Smooth muscle cell (in vitro differentiated cells): ENCODE results near the gene FGF11. TPM values are rescaled to one million over a fixed set of nuclear protein-coding genes. Genes with fewer than 3 reads are reported as not detected.
A peak's percentile ranks its signal among the peaks of the same experiment; 100 is the strongest.

Experiments used
- DNase-seq: peaks from one replicate; lab custom pipeline; 2025; ENCODE audit not compliant: unreplicated experiment; lab: John Stamatoyannopoulos, UW
- H2AFZ ChIP-seq: fragments of 200-600 bp; sonication (generic); 2 replicates; pipeline ENCODE4 v1.6.0; 2016; ENCODE audit warnings: antibody characterized with exemption, low read depth, mild to moderate bottlenecking
- H3F3A ChIP-seq: fragments of 200-600 bp; sonication (generic); 2 replicates; pipeline ENCODE4 v1.6.0; 2017; ENCODE audit warnings: antibody characterized with exemption, low read depth
- H3K27ac ChIP-seq: fragments of 200-600 bp; sonication (generic); 2 replicates; pipeline ENCODE4 v1.5.1; 2016; ENCODE audit warnings: low read depth, mild to moderate bottlenecking
- H3K27me3 ChIP-seq: fragments of 200-600 bp; sonication (generic); 2 replicates; pipeline ENCODE4 v1.6.1; 2016; ENCODE audit warnings: low read depth, mild to moderate bottlenecking
- H3K36me3 ChIP-seq: fragments of 200-600 bp; sonication (generic); 2 replicates; pipeline ENCODE4 v1.5.1; 2016; ENCODE audit warnings: low read depth
- H3K4me1 ChIP-seq: fragments of 200-600 bp; sonication (generic); 2 replicates; pipeline ENCODE4 v1.5.1; 2016; ENCODE audit warnings: low read depth
- H3K4me2 ChIP-seq: fragments of 200-600 bp; sonication (generic); 2 replicates; pipeline ENCODE4 v1.6.0; 2016; ENCODE audit warnings: mild to moderate bottlenecking
- H3K4me3 ChIP-seq: fragments of 200-600 bp; sonication (generic); 2 replicates; pipeline ENCODE4 v1.5.1; 2016; ENCODE audit warnings: mild to moderate bottlenecking
- H3K79me2 ChIP-seq: fragments of 200-600 bp; sonication (generic); 2 replicates; pipeline ENCODE4 v1.6.0; 2016; ENCODE audit warnings: low read depth, mild to moderate bottlenecking
- H3K9ac ChIP-seq: fragments of 200-600 bp; sonication (generic); 2 replicates; pipeline ENCODE4 v1.6.0; 2016; ENCODE audit warnings: low read depth
- H3K9me3 ChIP-seq: fragments of 200-600 bp; sonication (generic); replicated peaks from 2 replicates; pipeline ENCODE4 v1.5.1; 2016; ENCODE audit warnings: low read depth
- H4K20me1 ChIP-seq: fragments of 200-600 bp; sonication (generic); 2 replicates; pipeline ENCODE4 v1.6.0; 2016; ENCODE audit warnings: low read depth
- CTCF ChIP-seq: fragments of 200-600 bp; sonication (generic); IDR thresholded peaks from 2 replicates; pipeline ENCODE4 v1.5.1; 2017; ENCODE audit warnings: borderline replicate concordance, mild to moderate bottlenecking, antibody characterized with exemption; ENCODE audit not compliant: insufficient read depth, poor library complexity, severe bottlenecking
- WGBS: methylation state at CpG from one replicate; pipeline ENCODE4 v1.1.7; 2016; ENCODE audit warnings: low lambda C conversion rate; 5-methylcytosine and 5-hydroxymethylcytosine counted together
- polyA plus RNA-seq: library from polyadenylated mRNA; unstranded; fragments of >200 nt; fragmentation: Nextera tagmentation; extraction: Ambion mirVana; gene quantifications from 2 replicates; pipeline ENCODE4 v1.2.1, GENCODE V29; 2016
- total RNA-seq: library from RNA; depleted of rRNA; stranded (reverse); fragments of >200 nt; gene quantifications from 2 replicates; pipeline ENCODE4 v1.2.3, GENCODE V29; 2014

Gene FGF11
- total and polyA plus RNA-seq, 2 experiments from 2014 or later, result 13.9 to 21.3 TPM

- Histone ChIP-seq H4K20me1 (peaks cover 64% of the 10 kb centered on the region), H3K9me3 (no peaks in the 10 kb centered on the region), H3K4me3 (peak overlapping the region; percentile 97), H3F3A (peaks cover 21% of the 10 kb centered on the region), H3K4me1 (peaks cover 19% of the 10 kb centered on the region), H3K36me3 (no peaks in the 10 kb centered on the region), H3K27ac (peak overlapping the region; percentile 96), H3K4me2 (peak overlapping the region; percentile 98), H3K27me3 (no peaks in the 10 kb centered on the region), H3K9ac (no peak overlapping the region), H3K79me2 (peaks cover 74% of the 10 kb centered on the region), H2AFZ (no peak overlapping the region)
- WGBS, result 95% methylated on average over 5 of the region's 5 CpGs
- TF ChIP-seq CTCF, result no peak
- no peak for DNase-seq
Measured at GRCh38 chr17:7476951-7477350, 37.6 kb downstream of the FGF11 start.

DNA sequence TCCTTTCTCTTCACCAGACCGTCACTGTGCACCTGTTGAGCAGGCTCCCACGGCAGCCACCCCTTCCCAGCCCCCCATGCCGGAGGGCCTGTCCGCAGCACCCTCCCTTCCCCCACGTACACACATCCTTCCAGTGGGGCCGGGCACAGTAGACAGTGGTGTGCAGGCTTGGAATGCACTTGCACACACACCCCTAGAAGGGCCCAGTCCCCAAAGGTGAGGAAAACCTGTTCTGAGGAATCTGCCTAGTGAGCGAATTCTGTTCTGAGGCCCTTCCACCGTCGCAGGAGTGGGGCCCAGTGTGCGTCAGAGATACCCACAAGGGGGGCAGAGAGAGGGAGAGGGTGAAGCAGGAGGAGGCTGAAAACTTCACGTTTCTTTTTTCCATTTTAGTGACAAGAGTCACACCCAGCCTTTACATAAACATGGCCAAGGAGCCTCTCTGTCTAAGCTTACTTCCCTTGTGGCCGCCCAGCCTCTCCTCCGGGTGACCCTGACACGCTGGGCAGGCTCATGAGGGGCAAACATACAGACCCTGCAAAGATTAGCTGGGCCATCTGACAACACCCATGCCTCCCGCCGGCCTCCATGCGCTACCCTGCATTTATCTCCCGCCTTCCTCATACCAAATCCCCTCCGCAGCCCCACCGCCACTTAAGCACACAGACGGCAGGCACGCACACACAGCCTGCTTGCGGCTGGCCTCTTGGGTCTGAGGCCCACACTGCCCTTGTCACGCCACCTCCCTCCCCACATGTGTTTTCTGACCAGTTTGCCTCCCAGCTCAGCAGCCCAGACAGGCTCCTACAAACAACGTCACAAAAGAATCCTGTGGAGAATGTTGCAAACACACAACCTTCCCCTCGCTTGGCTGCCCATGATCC is 38.3 kb downstream of the FGF11 start:
- Histone ChIP-seq H3K36me3 (no peaks in the 10 kb centered on the region), H3K79me2 (peaks cover 67% of the 10 kb centered on the region), H3K9me3 (no peaks in the 10 kb centered on the region), H3K27me3 (no peaks in the 10 kb centered on the region), H3K9ac (peak overlapping the region; percentile 99), H3K27ac (peak overlapping the region; percentile 96), H3K4me1 (peaks cover 19% of the 10 kb centered on the region), H3K4me2 (peak overlapping the region; percentile 98), H3K4me3 (peak overlapping the region; percentile 97), H3F3A (peaks cover 21% of the 10 kb centered on the region), H4K20me1 (peaks cover 57% of the 10 kb centered on the region), H2AFZ (no peak overlapping the region)
- TF ChIP-seq CTCF, result no peak
- peak; percentile 67 for DNase-seq
- 14% methylated on average over 23 of the region's 26 CpGs for WGBS

GRCh38 chr17:7478276-7479212 is 39.2 kb downstream of the FGF11 start:
- H4K20me1 ChIP-seq, result peaks cover 48% of the 10 kb centered on the region
- H3F3A ChIP-seq, result peaks cover 21% of the 10 kb centered on the region
- peaks cover 22% of the 10 kb centered on the region for H3K4me1 ChIP-seq
- peaks cover 60% of the 10 kb centered on the region for H3K79me2 ChIP-seq
- WGBS, result 36% methylated on average over 23 of the region's 40 CpGs
- no peak for DNase-seq
- H3K4me3 ChIP-seq, result peak overlapping the region; percentile 97
- peak overlapping the region; percentile 99 for H3K9ac ChIP-seq
- H3K36me3 ChIP-seq, result no peaks in the 10 kb centered on the region
- H3K4me2 ChIP-seq, result peak overlapping the region; percentile 98
- no peak overlapping the region for H2AFZ ChIP-seq
- H3K9me3 ChIP-seq, result no peaks in the 10 kb centered on the region
- TF ChIP-seq CTCF, result no peak
- no peaks in the 10 kb centered on the region for H3K27me3 ChIP-seq
- H3K27ac ChIP-seq, result peak overlapping the region; percentile 96
